GM18951 (cell line): Measurements from ENCODE around the gene MYO1B.

Experiments used
- POLR2A ChIP-seq: IDR thresholded peaks from 4 replicates; pipeline ENCODE4 v1.6.1; 2011; ENCODE audit warnings: mild to moderate bottlenecking; ENCODE audit not compliant: insufficient read length, insufficient read depth; ENCODE audit errors: extremely low read depth
- in situ Hi-C: fragments of 300-500 bp; cut with MboI; formaldehyde crosslinking; loops from one replicate; pipeline ENCODE4 v1.12.0; 2022; ENCODE audit warnings: low sequenced_read_pairs, mixed read lengths, inconsistent platforms; ENCODE audit not compliant: unreplicated experiment

MYO1B gene

DNA sequence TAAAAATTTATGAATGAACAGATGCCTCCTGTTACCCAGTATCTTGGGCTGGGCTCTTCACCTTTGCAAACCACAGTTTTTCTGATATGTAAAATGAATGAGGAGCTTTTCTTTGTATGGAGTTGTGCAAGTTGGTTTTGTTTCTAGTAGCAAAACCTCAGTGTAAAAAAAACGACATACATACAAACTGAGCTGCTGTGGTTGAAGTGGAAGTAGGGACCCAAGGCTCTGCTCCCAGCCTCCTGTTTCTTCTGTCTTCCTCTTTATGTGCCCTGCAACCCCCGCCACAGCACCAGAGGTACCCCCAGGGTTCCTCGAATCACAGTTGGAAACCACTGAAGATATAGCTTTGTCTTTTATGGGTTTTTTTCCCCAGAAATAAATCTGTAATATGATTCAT lies 118.1 kb downstream of the MYO1B start:
- in situ Hi-C loops = no loop called here
- TF ChIP-seq POLR2A = no peak

GRCh38 chr2:191365089-191365488 lies 119.9 kb downstream of the MYO1B start:
- in situ Hi-C loops = no loop called here
- TF ChIP-seq POLR2A = no peak

- no peak for TF ChIP-seq POLR2A
- in situ Hi-C loops = no loop called here
Observed at GRCh38 chr2:191366199-191366598, 121.0 kb downstream of the MYO1B start.

GRCh38 chr2:191369034-191369433 lies 123.8 kb downstream of the MYO1B start:
- in situ Hi-C loops = no loop called here
- TF ChIP-seq POLR2A = no peak

DNA sequence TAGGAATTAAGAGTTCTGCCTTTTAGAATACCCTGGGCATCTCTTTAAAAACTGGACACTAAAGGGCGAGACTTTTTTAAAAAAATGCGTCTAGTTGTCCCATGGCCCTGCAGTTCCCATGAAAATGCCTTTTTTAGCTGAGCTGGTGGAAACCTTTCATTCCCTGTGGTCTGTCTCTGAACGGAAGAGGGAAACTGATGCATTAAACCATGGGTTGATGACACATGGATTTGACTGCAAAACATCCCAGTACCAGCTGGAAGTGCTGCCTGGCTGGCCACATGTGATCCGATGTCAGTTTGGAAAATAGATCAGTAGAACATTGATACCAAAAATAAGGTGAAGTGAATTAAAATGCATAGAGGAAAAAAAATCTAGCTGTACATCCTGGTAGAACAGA lies 129.2 kb downstream of the MYO1B start:
- in situ Hi-C loops = no loop called here
- no peak for TF ChIP-seq POLR2A

GRCh38 chr2:191374939-191375338 lies 129.7 kb downstream of the MYO1B start:
- in situ Hi-C loops = no loop called here
- no peak for TF ChIP-seq POLR2A

GRCh38 chr2:191376981-191377629 lies 131.9 kb downstream of the MYO1B start:
- no peak for TF ChIP-seq POLR2A
- in situ Hi-C loops = no loop called here

DNA sequence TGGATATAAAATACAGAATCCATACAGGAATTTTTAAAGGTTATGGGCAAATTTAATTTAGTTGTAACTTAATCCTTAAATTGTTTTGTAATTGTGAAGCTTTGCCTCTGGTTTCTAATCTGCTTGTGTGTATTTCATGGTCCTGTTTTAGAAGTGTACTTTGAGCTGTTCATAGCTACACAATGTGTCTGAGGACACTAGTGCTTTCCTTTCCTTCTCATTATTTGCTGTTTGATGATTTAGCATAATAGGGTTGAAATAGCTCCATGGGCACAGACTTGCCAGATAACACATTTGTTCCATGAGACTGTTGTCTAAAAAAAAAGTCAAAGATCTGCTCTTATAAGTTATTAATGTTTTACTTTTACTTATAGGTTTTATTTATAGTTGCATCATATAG lies 134.2 kb downstream of the MYO1B start:
- no peak for TF ChIP-seq POLR2A
- in situ Hi-C loops = no loop called here

- TF ChIP-seq POLR2A = no peak
- in situ Hi-C loops = no loop called here
Observed at GRCh38 chr2:191382801-191383200, 137.6 kb downstream of the MYO1B start.

DNA sequence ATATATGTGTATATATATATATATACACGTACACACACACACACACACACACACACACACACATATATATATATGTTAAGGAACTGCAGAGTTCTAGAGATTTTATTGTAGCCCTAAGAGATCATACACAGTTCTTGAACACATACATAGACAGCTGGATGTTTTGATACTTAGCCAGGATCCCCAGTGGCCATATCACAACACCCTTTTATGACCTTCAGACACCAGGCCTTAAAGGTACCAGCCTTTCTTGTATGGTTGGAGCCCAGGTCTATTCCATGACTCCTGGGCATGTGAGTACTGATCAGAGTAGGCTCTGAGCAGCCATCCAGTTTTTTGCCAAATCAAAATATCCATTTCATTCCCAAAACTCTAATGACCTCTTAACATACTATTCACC lies 138.3 kb downstream of the MYO1B start:
- in situ Hi-C loops = no loop called here
- TF ChIP-seq POLR2A = no peak

- in situ Hi-C loops = no loop called here
- no peak for TF ChIP-seq POLR2A
Observed at GRCh38 chr2:191384829-191385228, 139.6 kb downstream of the MYO1B start.

- TF ChIP-seq POLR2A = no peak
- in situ Hi-C loops = no loop called here
Observed at GRCh38 chr2:191385416-191386160, 140.4 kb downstream of the MYO1B start.

DNA sequence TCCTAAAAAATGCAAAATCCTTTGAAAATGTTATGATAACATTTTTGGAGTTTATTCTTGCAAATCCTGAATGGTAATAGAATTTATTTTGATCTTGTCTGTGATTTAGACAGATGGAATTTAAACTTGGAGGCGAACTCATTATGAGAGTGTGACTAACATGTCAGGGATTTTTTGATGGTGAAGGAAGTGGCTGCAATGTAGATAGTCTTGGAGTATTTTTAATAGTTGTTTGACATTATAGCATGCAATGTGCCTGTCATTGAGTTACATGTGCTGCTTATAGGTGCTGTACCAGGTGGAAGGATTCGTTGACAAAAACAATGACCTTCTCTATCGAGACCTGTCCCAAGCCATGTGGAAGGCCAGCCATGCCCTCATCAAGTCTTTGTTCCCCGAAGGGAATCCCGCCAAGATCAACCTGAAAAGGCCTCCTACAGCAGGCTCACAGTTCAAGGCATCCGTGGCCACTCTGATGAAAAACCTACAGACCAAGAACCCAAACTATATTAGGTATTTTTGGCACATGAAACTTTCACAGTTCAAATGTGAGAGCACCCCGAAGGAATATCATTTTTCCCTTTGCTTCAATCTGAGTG lies 141.8 kb downstream of the MYO1B start:
- TF ChIP-seq POLR2A = no peak
- in situ Hi-C loops = no loop called here

DNA sequence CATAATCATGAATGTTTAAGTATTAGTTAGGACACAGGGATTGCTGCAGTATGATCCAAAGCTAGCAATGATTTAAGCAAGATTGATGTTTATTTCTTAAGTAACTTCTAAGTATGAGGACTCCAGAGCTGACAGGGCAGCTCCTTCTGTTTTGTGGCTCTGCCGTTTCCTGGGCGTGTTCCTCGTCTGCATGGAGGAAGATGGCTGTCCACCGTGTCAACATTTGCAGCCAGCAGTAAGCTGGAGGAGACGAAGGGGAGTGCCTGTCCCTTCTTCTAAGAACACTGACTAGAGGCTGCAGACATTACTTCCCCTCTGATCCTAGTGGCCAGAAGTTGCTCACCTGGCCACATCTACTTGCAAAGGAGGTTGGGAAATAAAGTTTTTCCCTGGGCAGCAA lies 144.1 kb downstream of the MYO1B start:
- in situ Hi-C loops = no loop called here
- no peak for TF ChIP-seq POLR2A
